Measurements from ENCODE around the gene COL11A2.

Gene COL11A2

DNA sequence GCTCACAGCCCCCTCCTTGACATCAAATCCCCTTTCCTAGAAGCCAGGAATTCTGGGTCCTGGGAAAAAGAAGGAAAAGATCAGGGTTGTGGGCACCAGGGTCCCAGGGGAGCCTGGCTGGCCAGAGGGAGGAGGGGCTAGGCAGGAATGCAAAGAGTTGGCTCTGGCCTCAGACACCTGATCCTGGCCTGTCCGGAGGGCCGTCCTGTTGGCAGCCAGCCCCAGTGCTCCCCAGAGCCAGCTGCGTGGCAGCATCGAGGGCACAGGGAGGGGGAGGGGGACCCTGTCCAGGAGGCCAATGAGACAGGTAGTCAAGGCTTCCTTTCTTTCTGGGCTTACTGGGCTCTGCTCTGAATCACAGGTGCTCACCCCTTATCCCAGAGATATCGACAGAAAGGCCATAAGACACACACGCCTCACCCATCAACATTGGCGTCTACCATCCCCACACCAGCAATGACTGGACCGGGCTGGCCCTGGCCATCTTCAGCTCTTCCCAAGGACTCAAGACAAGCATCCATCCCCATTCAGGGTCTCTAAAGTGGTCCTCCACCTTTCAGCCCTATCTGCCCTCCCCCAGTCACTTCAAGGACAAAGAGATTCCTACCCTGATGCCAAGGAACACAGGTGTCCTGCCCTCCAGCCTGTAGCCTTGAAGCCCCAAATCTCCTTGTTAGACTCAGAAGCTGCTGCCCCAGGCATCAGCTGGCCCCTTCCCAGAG, 723 bp downstream of the COL11A2 start:
- no peak for DNase-seq

DNA sequence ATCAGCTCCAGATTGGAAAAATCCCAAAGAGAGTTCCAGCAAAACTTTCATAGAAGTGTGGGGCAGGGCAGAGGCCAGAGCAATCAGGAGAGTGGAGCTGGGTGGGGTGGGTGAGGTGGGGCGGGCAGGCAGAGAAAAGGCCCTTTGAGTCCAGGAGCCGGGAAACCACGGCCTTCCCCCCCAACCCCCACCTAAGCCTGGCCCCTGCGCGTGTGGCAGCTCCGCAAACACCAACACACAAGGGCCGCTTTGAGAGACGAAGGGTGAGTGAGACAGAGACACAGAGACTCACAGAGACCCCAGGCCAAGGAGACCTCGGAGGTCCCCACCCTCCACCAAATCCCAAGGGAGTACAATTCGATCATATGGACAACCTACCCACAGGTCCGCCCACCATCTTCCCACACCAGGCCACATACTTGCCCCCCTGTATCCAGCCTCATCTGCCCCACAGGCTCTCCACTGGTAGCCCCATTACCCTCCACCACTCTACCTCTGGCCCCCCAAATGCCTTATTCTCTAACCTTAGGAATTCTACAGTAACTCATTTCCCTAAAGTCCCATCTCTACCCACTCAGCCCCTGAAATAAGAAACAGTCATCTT, 1.7 kb downstream of the COL11A2 start:
- DNase-seq = no peak

DNA sequence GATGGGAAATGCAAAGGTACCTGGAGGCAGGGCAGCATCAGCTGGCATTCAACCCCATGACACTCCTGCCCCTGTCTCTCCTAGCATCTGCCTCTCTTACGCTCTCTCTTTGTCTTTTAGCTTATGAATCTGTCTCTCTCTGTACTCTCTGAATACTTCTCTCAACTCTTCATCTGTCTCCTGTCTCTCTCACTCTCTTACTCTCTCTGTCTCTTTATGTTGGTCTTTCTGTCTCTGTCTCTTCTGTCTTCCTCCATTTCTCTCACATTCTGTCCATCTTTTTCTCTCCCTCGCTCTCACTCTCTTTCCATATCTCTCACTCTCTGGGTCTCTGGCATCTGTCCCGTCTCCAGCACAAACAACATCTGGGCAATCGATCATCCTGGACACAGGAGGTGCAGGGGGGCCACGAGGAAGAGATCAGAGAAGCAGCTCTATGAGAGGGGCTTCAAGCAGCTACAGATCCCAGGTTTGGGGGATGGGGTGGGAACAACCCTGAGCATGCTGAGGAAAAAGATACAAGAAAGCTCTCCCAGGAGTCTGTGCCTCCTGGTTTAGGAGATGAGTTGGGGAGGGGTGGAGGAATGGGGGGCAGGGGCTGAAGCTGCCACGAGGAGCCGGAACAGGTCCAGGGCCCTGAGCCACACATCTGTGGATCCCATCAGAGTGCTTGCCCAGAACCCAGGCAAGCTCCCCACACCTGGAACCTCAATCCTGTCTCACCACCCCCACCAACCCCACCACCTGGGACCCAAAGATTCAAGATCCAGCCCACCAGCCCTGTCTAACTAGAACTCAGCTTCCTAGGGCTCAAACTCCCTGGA, 2.4 kb downstream of the COL11A2 start:
- DNase-seq = no peak

DNA sequence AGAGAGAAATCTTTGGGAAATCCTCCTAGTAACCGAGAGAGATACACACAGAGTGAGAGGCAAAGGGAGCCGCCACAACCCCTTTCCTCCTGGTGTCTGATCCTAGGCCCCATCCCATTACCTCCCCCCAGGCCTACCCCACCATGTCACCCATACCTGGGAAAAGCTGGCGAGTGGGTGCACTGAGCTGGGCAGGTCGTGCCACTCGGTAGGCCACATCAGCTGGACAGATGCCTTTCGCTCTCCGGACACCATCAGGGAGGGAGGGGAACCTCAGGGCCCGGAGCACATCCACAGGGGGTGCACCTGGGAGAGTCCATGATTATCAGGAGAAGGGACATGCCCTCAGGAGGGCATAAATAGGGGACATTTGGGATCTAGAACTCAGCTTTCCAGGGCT, 3.1 kb downstream of the COL11A2 start:
- no peak for DNase-seq

DNA sequence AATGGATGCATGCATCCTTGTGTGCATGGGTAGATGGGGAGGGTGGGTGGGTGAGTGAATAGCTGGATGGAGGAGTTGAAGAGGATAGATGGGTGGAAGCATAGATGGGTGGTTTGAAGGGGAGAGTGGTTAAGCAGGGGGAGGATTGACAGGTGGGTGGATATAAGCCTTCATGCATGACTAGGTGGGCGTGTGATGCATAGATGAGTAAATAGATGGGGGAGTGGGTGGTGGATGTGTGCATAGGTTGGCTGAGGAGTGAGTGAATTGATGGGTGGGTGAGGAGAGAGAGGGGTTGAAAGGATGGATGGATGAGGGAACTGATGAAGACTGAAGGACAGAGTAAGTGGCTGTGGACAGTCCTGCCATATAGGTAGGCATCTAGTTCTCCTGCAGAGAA, 4.5 kb downstream of the COL11A2 start:
- no peak for DNase-seq

DNA sequence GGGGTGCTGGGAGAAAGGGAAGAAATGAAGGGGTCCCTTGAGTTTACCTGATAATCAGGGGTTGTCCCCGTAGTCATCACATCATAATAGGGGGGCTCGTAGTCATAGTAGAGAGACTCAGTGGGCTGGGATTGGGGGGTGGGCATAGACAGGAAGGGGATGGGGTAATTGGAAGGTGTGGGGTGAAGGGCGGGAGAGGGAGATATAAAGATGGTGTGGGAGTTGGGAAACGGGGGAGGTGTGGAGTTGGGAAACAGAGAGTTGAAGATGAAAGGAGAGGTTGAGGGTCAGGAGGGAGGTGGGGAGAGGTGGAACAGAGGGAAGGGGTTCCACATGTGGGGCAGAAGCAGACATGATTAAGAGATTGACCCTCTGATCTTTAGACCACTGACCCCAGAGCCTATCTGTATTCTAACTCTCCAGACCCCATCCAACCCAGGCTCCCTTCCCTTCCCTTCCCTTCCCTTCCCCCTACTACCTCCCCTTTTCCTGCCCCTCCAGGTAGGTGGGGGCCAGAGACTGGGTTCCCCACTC, 6.5 kb downstream of the COL11A2 start:
- no peak for DNase-seq

DNA sequence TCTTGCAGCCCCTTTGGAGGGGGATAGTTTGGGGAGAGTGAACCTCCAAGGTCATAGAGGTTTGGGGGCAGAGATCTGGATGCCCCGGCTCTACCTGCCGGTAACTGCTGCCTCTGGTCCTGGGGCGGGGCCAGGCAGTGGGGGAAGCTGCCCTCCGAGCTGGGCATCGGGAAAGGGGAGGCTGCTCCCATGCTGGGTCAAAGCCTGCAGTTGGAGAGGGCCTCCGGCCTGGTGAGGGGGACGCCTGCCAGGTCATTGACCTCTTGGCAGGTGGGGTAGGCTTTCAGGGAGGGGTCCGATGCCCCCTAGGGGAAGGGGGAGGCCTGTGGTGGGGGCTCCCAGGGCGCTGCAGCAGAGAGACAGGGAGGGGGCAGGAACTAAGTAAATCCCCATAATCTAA, 7.1 kb downstream of the COL11A2 start:
- DNase-seq = no peak

DNA sequence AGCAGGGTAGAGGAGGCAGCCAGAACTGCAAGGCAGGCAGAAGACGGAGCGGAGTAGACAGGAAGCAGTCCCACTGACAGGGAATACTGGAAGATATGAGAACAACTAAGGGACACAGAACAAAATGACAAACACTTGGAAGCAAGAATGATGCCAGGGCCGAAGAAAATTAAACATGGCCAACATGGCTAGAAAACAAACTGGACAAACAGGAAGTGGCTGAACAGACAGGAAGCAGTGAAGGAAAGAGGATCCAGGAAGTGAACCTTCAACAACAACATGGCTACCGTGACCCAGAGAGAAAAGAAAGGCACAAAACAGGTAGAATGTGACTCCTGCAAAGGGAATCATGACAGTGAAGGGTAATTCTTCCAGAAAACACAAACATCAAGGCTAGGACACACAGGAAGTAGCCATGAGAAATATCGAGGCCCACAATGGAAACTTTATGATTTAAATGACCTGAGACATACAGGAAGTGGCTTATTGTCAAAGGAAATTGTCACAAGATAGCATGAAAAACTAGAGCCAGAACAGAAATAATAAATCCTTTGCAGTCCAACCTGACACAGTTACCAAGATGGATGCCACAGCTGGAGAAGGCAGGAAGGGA, 9.1 kb downstream of the COL11A2 start:
- no peak for DNase-seq

DNA sequence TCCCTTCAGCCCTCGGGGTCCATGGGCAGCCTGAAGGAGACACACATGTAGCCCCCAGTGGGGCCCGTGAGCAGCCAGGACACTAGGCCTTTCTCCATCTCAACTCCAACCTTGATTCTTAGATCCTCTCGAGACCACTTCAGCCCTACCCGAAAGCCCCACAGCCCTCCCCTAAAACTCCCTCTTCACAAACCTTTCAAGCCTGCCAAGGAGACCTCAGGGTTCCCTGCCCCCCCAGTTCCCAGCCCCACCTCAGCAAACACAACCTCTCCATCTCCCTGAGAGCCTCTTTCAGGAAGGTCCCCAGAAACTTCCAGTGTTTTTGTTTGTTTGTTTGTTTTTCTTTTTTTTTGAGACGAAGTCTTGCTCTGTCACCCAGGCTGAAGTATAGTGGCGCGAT, 11.1 kb downstream of the COL11A2 start:
- DNase-seq = no peak

DNA sequence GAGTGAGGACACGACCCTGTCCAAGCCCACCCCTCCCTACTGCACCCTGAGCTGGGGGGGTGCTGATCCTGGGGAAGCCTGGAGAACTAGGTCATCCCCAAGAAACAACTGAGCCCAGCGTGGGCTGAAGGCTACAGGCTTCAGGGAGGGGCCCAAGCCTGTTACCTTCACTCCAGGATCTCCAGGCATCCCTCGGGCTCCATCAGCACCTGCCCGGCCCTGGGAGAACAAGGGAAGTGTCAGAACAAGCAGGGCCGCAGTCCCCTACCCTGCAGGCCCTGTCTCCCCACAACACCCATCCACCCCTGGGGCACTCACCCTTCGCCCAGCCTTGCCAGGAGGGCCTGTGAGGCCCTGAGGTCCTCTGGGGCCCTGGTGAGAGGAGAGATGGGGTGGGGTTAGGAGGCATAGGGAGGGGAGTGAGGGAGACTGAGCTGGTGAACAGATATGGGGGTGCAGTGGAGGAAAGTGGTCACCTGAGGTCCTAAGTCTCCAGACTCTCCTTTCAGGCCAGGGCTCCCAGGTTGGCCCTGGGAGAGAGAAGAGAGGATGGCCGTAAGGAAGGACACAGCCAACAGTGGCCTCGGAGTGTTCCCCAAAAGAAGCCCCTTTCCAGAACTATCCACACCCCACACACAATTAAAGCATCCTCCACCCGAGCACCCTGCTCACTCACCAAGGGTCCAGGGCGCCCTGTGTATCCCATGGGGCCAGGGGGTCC, 13.4 kb downstream of the COL11A2 start:
- DNase-seq = no peak

DNA sequence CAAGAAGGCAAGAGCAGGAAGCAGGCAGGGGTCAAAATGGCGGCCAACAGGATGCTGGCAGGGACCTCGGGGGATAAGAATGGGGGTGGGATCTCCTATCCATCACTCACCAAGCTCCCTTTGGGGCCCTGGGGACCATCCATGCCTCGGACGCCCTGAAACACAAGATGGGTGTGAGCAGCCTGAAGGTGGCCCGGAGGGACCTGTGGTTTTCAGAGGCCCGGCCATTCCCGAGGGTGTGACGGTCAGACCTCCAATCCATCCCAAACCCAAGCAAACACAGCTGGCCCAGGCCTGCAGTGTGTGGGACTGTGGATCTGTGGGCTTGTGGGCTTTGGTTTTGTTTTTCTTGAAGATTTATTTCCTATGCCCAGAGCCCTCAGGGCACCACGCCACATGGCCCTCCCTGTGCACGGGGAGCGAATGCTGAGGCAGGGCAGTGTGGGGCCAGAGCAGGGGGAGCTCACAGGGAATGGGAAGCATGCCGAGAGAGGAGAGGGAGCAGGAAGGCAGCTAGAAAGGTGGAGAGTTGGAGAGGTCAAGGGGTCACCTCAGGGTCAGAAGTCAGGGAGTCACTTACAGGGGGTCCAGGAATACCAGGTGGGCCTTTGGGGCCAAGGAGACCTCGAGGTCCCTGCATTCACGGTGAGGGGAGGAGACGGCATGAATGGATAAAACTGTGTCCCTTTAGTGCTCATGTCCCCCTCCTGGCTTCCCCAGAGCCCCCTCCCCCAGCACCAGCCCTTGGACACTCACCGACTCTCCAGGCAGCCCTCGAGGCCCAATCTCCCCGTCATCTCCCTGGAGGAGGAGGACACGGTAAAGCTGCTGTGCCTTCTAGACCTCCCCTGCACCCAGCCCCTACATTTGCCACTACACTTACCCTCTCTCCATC, 14.5 kb downstream of the COL11A2 start:
- peak; percentile 11 for DNase-seq

DNA sequence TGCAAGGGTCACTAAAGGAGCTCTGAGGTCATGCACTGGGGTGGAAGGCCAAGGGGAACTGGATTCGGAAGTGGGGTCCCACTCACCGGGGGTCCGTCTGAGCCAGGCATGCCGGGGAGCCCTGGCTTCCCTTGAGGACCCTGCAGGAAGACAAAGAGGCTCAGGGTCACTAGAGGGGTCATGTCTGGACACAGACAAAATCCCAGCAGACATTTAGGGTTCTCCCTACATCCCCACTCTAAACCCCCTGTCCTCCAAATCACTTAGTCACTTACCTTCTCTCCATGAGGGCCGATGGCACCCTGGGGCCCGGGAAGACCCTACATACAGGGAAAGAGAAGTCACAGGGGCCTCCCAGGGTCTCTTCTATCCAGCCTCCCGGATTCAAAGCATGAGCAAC, 15.4 kb downstream of the COL11A2 start:
- no peak for DNase-seq

DNA sequence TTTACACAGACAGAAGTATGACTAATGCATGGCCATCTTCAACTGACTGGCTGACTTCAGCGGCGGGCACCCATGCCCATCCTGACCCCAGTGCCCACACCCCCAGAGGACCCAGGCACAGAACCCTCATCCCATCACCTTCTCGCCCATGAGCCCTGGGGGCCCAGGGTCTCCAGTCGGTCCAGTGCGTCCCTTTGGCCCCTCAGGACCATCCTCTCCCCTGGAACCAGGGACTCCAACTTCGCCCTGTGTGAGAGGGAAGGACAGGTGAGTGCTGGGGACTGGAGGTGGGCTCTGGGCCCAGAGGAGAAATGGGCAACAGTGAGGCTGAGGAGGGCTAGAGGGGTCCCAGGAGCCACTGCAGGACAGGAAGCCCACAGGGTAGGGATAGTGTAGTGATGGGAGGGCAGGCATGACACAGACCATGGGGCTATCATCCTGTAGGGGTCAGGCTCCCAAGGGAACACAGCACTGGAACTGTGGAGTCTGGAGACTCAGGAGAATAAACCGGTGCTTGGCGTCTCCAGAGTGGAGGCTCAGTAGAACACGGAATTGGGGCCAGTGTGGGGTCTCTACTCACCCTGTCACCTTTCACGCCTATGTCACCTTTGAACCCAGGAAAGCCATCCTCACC, 16.7 kb downstream of the COL11A2 start:
- no peak for DNase-seq

DNA sequence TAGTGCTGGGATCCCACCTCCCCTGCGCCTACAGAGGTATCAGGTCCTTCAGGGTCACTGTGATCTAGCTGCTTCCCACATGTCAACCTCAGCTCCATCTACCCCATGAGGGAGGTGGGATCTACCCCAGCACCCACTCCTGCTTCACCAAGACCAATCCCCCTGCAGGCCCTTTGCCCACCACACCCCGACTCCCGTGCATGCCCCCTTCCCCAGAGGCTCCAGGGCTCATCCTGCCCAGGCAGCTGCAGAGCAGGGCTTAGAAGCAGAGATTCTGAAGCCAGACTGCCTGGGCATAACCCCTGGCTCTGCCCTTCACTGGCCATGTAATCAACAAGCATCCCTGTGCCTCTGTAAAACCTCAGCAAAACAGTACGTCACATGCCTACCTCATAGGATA, 17.5 kb downstream of the COL11A2 start:
- no peak for DNase-seq

DNA sequence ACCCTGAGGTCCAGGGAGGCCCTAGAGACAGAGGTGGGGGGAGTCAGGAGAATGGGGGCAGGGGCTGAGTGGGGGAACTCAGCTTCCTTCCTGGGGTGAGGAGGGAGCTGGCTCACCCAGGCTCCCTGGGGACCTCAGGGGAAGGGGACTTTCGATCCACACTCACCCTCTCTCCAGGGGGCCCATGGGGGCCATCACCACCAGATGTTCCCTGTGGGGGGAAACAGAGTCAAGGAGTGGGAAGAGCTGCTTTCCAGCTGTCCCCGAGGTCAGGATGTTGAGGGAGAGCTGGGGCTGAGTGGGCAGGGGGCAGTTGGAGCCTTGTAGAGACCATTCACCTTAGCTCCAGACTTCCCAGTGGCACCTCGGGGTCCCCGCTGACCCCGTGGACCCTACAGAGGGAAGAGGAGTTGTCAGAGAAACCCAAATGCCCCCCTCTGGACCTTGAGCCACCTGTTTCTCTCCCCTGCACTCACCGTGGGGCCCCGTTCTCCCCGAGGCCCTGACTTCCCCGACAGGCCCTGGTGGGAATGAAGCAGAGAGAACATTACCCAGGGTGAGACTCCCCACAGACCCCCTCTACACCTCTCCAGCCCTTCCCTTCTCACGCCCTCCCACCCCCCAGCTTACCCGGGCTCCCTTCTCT, 18.6 kb downstream of the COL11A2 start:
- no peak for DNase-seq

DNA sequence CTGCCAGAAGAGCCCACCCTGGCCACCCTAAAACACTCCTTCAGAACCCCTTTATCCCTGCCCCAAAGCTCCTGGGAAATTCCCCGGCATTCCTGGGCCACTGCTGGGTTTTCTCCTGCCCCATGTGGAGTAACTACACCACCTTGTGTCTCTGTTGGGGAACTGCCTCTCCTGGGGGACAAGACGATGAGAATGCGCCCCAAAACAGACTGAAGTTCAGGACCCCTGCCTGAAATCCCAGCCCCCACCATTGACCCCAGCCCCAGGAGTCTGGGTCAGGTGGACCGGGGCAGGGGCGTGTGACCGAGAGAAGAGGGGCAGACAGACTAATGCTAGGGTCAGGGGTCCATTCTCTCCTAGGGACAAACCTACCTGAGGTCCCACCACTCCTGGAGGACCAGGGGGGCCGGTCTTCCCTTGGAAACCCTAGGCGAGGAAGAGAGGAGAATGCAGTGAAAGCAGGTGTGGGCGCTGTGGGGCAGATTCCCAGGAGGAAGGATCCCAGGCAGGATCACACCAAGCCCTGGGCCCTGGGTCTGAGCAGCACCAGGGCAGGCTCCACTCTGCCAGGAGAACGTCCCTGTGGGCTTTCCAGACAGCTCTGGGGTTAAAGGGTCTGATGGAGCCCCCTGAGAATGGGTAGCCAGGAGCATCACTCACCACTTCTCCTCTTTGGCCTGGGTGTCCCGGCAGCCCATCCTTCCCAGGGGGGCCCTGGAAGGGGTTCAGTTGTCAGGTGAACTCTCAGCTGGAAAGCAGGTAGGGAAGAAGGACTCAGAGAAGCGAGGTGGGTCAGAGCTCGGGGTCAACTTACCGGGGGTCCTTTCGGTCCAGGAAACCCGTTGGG, 19.4 kb downstream of the COL11A2 start:
- peak; percentile 13 for DNase-seq

DNA sequence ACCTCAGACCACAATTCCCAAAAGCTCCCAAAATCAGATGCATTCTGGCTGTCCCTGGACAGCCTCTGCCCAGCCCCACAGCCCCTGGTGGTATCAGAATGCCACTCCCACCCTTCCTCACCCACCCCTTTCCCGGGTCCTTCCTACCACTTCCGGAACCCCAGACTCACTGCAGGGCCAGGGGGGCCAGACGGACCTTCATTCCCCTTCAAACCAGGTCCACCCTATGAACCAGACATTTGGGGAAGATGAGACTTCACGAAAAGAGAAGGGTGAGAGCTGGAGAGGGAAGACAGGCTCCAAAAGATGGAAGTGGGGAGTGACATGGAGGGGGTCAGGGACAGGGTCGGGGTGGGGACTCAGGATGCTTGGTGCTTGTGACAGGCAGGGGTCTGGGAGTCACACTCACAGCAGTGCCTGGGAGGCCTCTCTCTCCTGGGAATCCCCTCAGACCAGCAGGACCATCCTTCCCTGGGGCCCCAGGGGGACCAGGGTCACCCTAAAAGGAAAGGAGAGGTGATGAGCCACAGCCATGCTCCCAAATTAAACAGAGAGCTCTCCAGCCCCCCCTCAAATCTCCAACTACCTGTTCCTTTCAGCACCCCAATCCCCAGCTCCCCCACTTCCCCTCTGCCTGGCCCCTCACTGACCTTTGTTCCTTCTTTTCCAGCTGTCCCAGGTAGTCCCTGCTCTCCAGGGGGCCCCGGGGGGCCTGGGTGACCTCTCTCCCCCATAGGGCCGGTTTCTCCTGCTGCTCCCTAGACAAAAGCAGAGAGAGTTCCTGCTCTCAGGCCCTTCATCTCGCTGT, 20.2 kb downstream of the COL11A2 start:
- no peak for DNase-seq

DNA sequence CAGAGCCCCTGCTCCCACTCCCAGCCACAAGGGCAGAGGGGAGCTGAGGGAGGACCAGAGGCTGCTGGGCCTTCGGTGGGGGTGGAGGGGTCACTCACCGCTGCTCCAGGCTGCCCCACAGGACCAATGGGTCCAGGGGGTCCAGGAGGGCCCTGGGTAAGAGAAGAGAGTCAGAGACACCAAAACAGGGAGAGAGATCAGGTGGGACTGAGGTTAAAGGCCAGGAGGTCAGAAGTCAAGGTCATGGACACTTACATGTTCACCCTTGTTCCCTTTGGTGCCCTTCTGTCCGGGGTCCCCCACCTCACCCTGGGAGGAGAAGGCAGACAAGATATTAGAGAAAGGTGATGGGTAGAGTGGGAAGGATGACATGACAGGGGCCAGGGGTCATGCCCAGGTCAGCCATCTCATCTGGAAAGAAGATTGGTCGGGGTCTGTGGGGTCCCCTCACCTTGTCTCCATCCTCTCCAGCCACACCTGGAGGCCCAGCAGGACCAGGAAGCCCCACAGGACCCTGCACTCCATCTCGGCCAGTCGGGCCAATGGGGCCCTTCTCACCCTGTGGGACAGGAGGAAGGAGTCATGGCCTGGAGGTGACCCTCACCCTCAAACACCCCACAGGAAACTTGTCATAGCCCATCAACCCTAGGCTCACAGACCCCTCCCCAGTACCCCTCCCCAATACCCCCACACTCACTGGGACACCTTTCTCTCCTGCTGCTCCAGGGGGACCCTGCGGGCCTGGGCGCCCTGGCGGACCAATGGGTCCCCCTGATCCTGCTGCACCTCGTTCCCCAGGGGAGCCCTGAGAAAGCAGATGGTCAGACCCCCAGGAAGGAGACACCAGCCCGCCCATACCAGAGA, 21.0 kb downstream of the COL11A2 start:
- DNase-seq = no peak
